Hepatocyte (in vitro differentiated cells): ENCODE data around the gene LYL1. TPM values are rescaled to one million over a fixed set of nuclear protein-coding genes. Genes with fewer than 3 reads are reported as not detected.

Experiments used
- DNase-seq: peaks from one replicate; pipeline ENCODE4 v3.0.0-alpha.2; 2016; ENCODE audit warnings: low spot score
- H2AFZ ChIP-seq: fragments of 200-600 bp; sonication (generic); 2 replicates; pipeline ENCODE4 v1.6.0; 2016; ENCODE audit warnings: antibody characterized with exemption, mild to moderate bottlenecking
- H3K27ac ChIP-seq: fragments of 200-600 bp; sonication (generic); 2 replicates; pipeline ENCODE4 v1.5.1; 2016; ENCODE audit warnings: mild to moderate bottlenecking
- H3K27me3 ChIP-seq: fragments of 200-600 bp; sonication (generic); 2 replicates; pipeline ENCODE4 v1.6.1; 2016
- H3K36me3 ChIP-seq: fragments of 200-600 bp; sonication (generic); replicated peaks from 2 replicates; pipeline ENCODE4 v1.5.1; 2016; ENCODE audit warnings: low read depth; ENCODE audit not compliant: insufficient read depth
- H3K4me1 ChIP-seq: fragments of 200-600 bp; sonication (generic); 2 replicates; pipeline ENCODE4 v1.5.1; 2016; ENCODE audit warnings: mild to moderate bottlenecking, moderate library complexity; ENCODE audit not compliant: insufficient read depth
- H3K4me2 ChIP-seq: fragments of 200-600 bp; sonication (generic); 2 replicates; pipeline ENCODE4 v1.6.0; 2016
- H3K4me3 ChIP-seq: fragments of 200-600 bp; sonication (generic); 2 replicates; pipeline ENCODE4 v1.5.1; 2016; ENCODE audit warnings: mild to moderate bottlenecking
- H3K79me2 ChIP-seq: fragments of 200-600 bp; sonication (generic); 2 replicates; pipeline ENCODE4 v1.6.0; 2017; ENCODE audit warnings: mild to moderate bottlenecking
- H3K9me2 ChIP-seq: fragments of 200-600 bp; sonication (generic); replicated peaks from 2 replicates; pipeline ENCODE4 v1.6.0; 2017; ENCODE audit warnings: mild to moderate bottlenecking; ENCODE audit not compliant: insufficient read depth
- H3K9me3 ChIP-seq: fragments of 200-600 bp; sonication (generic); 2 replicates; pipeline ENCODE4 v1.5.1; 2016; ENCODE audit warnings: low read depth, mild to moderate bottlenecking
- H4K20me1 ChIP-seq: fragments of 200-600 bp; sonication (generic); 2 replicates; pipeline ENCODE4 v1.6.0; 2016; ENCODE audit warnings: mild to moderate bottlenecking; ENCODE audit not compliant: insufficient read depth, poor library complexity, severe bottlenecking
- EZH2 ChIP-seq: fragments of 200-600 bp; sonication (generic); IDR thresholded peaks from 2 replicates; pipeline ENCODE4 v1.6.1; 2016; ENCODE audit warnings: antibody characterized with exemption, mild to moderate bottlenecking, borderline replicate concordance
- EZH2phosphoT487 ChIP-seq: fragments of 200-600 bp; sonication (generic); IDR thresholded peaks from one replicate; pipeline ENCODE4 v1.6.1; 2018; ENCODE audit warnings: antibody characterized with exemption, mild to moderate bottlenecking, low read depth, moderate library complexity; ENCODE audit not compliant: unreplicated experiment, severe bottlenecking
- WGBS: methylation state at CpG from one replicate; pipeline ENCODE4 v1.1.6; 2016; ENCODE audit warnings: low lambda C conversion rate; ENCODE audit errors: missing lambda C conversion rate; 5-methylcytosine and 5-hydroxymethylcytosine counted together
- polyA plus RNA-seq: library from polyadenylated mRNA; unstranded; fragments of >200 nt; fragmentation: Nextera tagmentation; extraction: Ambion mirVana; gene quantifications from 2 replicates; pipeline ENCODE4 v1.2.1, GENCODE V29; 2016
- total RNA-seq: library from RNA; depleted of rRNA; stranded (reverse); fragments of >200 nt; gene quantifications from 2 replicates; pipeline ENCODE4 v1.2.3, GENCODE V29; 2014
- TF ChIP-seq, protein P1 (sequence below): fragments of 200-600 bp; sonication (generic); IDR thresholded peaks from 2 replicates; pipeline ENCODE4 v1.5.1; 2016; ENCODE audit warnings: antibody characterized with exemption, mild to moderate bottlenecking; ENCODE audit not compliant: poor library complexity

Gene LYL1
- total and polyA plus RNA-seq, 2 experiments from 2014 or later, result 0.47 to 1.4 TPM

DNA sequence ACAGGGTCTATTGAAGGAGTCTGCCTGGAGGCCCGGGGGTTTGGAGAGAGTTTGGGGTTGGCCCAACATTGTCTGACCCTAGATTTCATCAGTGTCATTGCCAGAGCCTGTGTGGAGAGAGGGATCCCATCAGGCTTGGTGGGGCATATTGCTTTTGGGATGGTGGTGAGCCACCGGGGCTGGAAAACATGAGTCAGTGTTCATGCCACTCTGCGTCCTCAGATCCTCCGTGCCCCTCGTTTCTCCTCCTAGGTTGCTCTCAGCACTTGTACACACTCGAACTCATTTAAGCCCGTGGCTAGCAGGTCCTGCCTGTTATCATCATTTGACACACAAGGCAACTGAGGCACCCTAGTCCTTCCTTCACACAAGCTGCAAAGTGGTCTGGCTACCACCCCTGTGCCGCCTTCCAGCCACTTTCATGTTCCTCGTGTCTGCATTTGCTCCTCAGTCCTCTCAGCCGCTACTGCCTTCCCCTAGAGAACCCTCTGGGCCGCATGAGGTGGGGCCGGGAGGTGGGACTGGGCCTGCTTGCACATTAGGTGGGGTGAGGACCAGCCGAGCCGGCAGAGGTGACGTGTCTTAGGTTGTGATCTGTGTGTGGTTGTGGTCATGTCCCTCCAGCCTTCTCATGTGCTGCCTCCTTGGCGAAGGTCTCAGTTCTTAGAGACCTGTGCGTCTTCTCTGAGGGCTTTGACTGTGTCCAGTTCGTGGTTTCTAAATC, 19.1 kb upstream of the LYL1 start:
- WGBS, result 93% methylated on average over 18 of the region's 18 CpGs
- no peaks in the 10 kb centered on the region for H3K36me3 ChIP-seq
- H3K9me2 ChIP-seq, result no peaks in the 10 kb centered on the region
- H2AFZ ChIP-seq, result no peak overlapping the region
- H3K4me2 ChIP-seq, result peak overlapping the region; percentile 20
- H4K20me1 ChIP-seq, result peaks cover 38% of the 10 kb centered on the region
- no peak for TF ChIP-seq EZH2
- TF ChIP-seq, protein P1, sequence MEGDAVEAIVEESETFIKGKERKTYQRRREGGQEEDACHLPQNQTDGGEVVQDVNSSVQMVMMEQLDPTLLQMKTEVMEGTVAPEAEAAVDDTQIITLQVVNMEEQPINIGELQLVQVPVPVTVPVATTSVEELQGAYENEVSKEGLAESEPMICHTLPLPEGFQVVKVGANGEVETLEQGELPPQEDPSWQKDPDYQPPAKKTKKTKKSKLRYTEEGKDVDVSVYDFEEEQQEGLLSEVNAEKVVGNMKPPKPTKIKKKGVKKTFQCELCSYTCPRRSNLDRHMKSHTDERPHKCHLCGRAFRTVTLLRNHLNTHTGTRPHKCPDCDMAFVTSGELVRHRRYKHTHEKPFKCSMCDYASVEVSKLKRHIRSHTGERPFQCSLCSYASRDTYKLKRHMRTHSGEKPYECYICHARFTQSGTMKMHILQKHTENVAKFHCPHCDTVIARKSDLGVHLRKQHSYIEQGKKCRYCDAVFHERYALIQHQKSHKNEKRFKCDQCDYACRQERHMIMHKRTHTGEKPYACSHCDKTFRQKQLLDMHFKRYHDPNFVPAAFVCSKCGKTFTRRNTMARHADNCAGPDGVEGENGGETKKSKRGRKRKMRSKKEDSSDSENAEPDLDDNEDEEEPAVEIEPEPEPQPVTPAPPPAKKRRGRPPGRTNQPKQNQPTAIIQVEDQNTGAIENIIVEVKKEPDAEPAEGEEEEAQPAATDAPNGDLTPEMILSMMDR, result no peak
- TF ChIP-seq EZH2phosphoT487, result no peak
- DNase-seq, result peak; percentile 5
- H3K4me1 ChIP-seq, result peaks cover 33% of the 10 kb centered on the region
- no peaks in the 10 kb centered on the region for H3K9me3 ChIP-seq
- H3K4me3 ChIP-seq, result no peak overlapping the region
- no peak overlapping the region for H3K27ac ChIP-seq
- no peaks in the 10 kb centered on the region for H3K27me3 ChIP-seq
- H3K79me2 ChIP-seq, result peaks cover 83% of the 10 kb centered on the region

DNA sequence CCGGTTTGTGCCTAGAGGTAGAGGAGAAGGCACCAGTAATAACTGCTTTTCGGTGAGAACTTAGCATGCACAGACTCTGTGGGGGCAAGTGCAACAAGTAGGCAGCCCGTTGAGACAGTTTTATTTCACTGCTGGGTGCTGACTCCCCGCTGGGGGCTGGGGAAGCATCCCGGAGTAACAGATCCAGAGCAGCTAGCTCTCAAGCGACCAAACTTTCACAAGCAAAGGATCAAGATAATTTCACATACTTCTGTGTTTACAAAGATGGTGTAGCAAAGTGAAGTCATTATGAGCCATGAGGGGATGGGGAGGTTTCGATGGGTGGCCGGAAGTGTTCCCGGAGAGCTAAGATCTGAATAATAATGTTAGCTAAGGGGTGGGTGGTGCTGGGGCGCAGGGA, 18.2 kb upstream of the LYL1 start:
- peaks cover 38% of the 10 kb centered on the region for H4K20me1 ChIP-seq
- DNase-seq, result no peak
- no peaks in the 10 kb centered on the region for H3K36me3 ChIP-seq
- 71% methylated on average over 10 of the region's 10 CpGs for WGBS
- H3K9me3 ChIP-seq, result no peaks in the 10 kb centered on the region
- H2AFZ ChIP-seq, result no peak overlapping the region
- peak overlapping the region; percentile 25 for H3K4me2 ChIP-seq
- H3K9me2 ChIP-seq, result no peaks in the 10 kb centered on the region
- no peak overlapping the region for H3K27ac ChIP-seq
- no peak overlapping the region for H3K4me3 ChIP-seq
- H3K27me3 ChIP-seq, result no peaks in the 10 kb centered on the region
- peaks cover 35% of the 10 kb centered on the region for H3K4me1 ChIP-seq
- H3K79me2 ChIP-seq, result peaks cover 77% of the 10 kb centered on the region
- TF ChIP-seq, protein P1, result no peak

DNA sequence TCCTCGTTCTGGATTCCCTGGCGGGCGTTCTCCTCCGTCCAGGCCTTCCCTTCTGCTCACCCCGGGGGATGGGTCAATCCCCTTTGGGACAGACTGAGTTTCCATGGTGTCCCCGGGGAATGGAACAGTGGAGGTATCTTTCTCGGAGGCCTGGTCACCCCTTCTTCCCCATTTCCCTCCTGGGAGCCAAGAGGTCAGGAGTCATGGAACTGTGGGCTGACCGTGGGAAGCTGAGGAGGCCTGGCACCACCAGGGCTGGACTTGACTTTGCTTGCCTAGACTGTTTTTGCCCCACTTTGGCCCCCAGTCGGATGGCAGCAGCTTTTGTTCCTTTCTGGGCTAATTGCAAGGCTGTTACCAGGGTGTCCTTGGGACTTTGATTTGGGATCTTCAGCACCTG, 17.4 kb upstream of the LYL1 start:
- Histone ChIP-seq H2AFZ (no peak overlapping the region), H3K9me3 (no peaks in the 10 kb centered on the region), H3K79me2 (peaks cover 79% of the 10 kb centered on the region), H3K4me1 (peaks cover 39% of the 10 kb centered on the region), H3K9me2 (no peaks in the 10 kb centered on the region), H3K27ac (peak overlapping the region; percentile 27), H3K27me3 (no peaks in the 10 kb centered on the region), H3K4me3 (no peak overlapping the region), H4K20me1 (peaks cover 38% of the 10 kb centered on the region), H3K36me3 (no peaks in the 10 kb centered on the region), H3K4me2 (peak overlapping the region; percentile 25)
- WGBS, result 77% methylated on average over 9 of the region's 9 CpGs
- TF ChIP-seq, protein P1, result no peak
- TF ChIP-seq EZH2 (no peak), EZH2phosphoT487 (no peak)
- no peak for DNase-seq
